Liver (tissue), 9 donors: Measurements from ENCODE around the gene FRMD4A. TPM values are rescaled to one million over a fixed set of nuclear protein-coding genes. Genes with fewer than 3 reads are reported as not detected.

Source experiments
- DNase-seq: peaks from one replicate; pipeline ENCODE4 v3.0.0-alpha.2; 2017; ENCODE audit warnings: low spot score
- H3K27ac ChIP-seq, 2 donors: one replicate each; pipeline ENCODE4 v1.7.0; 2013; ENCODE audit warnings: inconsistent platforms in 2 of 2, low read length in 2 of 2, control low read depth in 1 of 2, low read depth in 1 of 2, mild to moderate bottlenecking in 1 of 2
- H3K27me3 ChIP-seq, 4 donors: one replicate each; pipeline versions ENCODE4 v1.6.1 to v1.7.0; 2013; ENCODE audit warnings: low read length in 3 of 4, inconsistent platforms in 1 of 4, mild to moderate bottlenecking in 1 of 4, moderate library complexity in 1 of 4; ENCODE audit not compliant: control insufficient read depth in 4 of 4, insufficient read depth in 4 of 4
- H3K36me3 ChIP-seq, 4 donors: one replicate each; pipeline versions ENCODE4 v1.6.1 to v1.7.0; 2013; ENCODE audit warnings: low read length in 3 of 4, mild to moderate bottlenecking in 3 of 4, low read depth in 1 of 4, moderate library complexity in 1 of 4; ENCODE audit not compliant: control insufficient read depth in 4 of 4, insufficient read depth in 3 of 4
- H3K4me1 ChIP-seq, 4 donors: one replicate each; pipeline versions ENCODE4 v1.6.1 to v1.7.0; 2013; ENCODE audit warnings: low read length in 3 of 4, mild to moderate bottlenecking in 3 of 4, moderate library complexity in 1 of 4; ENCODE audit not compliant: control insufficient read depth in 4 of 4, insufficient read depth in 4 of 4
- H3K4me3 ChIP-seq, 3 donors: one replicate each; pipeline versions ENCODE4 v1.6.1 to v1.7.0; 2013; ENCODE audit warnings: low read length in 3 of 3, control low read depth in 1 of 3, low read depth in 1 of 3, mild to moderate bottlenecking in 1 of 3
- H3K9ac ChIP-seq, 2 donors: one replicate each; pipeline ENCODE4 v1.7.0; 2013; ENCODE audit warnings: low read length in 2 of 2, mild to moderate bottlenecking in 2 of 2, moderate library complexity in 2 of 2, control low read depth in 1 of 2, low read depth in 1 of 2
- H3K9me3 ChIP-seq, 4 donors: one replicate each; pipeline versions ENCODE4 v1.6.1 to v1.7.0; 2013; ENCODE audit warnings: low read length in 3 of 4; ENCODE audit not compliant: control insufficient read depth in 4 of 4
- FOXA2 ChIP-seq: IDR thresholded peaks from 2 replicates; pipeline ENCODE4 v1.6.1; 2016; ENCODE audit warnings: antibody characterized with exemption
- GABPA ChIP-seq, 2 donors: IDR thresholded peaks in 1 of 2; conservative IDR thresholded peaks in 1 of 2; 2 replicates each; pipeline ENCODE4 v1.6.1; 2016; ENCODE audit warnings: antibody characterized with exemption in 2 of 2, mild to moderate bottlenecking in 1 of 2, moderate library complexity in 1 of 2
- HNF4A ChIP-seq, 2 donors: conservative IDR thresholded peaks; 2 replicates each; pipeline ENCODE4 v1.6.1; 2016; ENCODE audit warnings: antibody characterized with exemption in 2 of 2, mild to moderate bottlenecking in 2 of 2
- HNF4G ChIP-seq: IDR thresholded peaks from 2 replicates; pipeline ENCODE4 v1.6.1; 2016; ENCODE audit warnings: antibody characterized with exemption
- NR2F2 ChIP-seq: IDR thresholded peaks from 2 replicates; pipeline ENCODE4 v1.6.1; 2016; ENCODE audit warnings: antibody characterized with exemption
- RAD21 ChIP-seq, 2 donors: IDR thresholded peaks; 2 replicates each; pipeline ENCODE4 v1.6.1; 2016; ENCODE audit warnings: antibody characterized with exemption in 2 of 2, mild to moderate bottlenecking in 2 of 2
- RXRA ChIP-seq, 2 donors: IDR thresholded peaks; 2 replicates each; pipeline ENCODE4 v1.6.1; 2017 to 2018; ENCODE audit warnings: antibody characterized with exemption in 2 of 2, mild to moderate bottlenecking in 1 of 2
- TAF1 ChIP-seq: conservative IDR thresholded peaks from 2 replicates; pipeline ENCODE4 v1.6.1; 2016; ENCODE audit warnings: antibody characterized with exemption, mild to moderate bottlenecking
- YY1 ChIP-seq: IDR thresholded peaks from 2 replicates; pipeline ENCODE4 v1.6.1; 2016; ENCODE audit warnings: antibody characterized with exemption, mild to moderate bottlenecking
- WGBS: extraction: QIAGEN DNeasy Blood & Tissue Kit; methylation state at CpG from one replicate; pipeline ENCODE4 v1.1.7; 2013; 5-methylcytosine and 5-hydroxymethylcytosine counted together
- polyA plus RNA-seq, 2 donors: library from polyadenylated mRNA; stranded (reverse) in 1 of 2; unstranded in 1 of 2; fragments of 200-250 nt in 1 of 2; fragments of >200 nt in 1 of 2; fragmentation: Nextera tagmentation in 1 of 2; extraction: Ambion mirVana in 1 of 2; gene quantifications; one replicate each; pipeline versions ENCODE4 v1.2.1 to v1.2.3, GENCODE V29; 2013 to 2015
- total RNA-seq, 2 donors: library from RNA; depleted of rRNA; stranded (reverse); fragments of >200 nt; gene quantifications; one replicate each; pipeline ENCODE4 v1.2.3, GENCODE V29; 2014
- TF ChIP-seq, protein P1 (sequence below): IDR thresholded peaks from 2 replicates; pipeline ENCODE4 v1.6.1; 2016; ENCODE audit warnings: antibody characterized with exemption
- TF ChIP-seq, protein P2 (sequence below): fragments of 150-350 bp; IDR thresholded peaks from 2 replicates; pipeline ENCODE4 v1.5.1; 2017; ENCODE audit warnings: improper control_type of control experiment, low read depth, low read length; ENCODE audit not compliant: missing input control
- TF ChIP-seq, protein P3 (sequence below): IDR thresholded peaks from 2 replicates; pipeline ENCODE4 v1.6.1; 2016; ENCODE audit warnings: antibody characterized with exemption
- TF ChIP-seq, protein P4 (sequence below): IDR thresholded peaks from 2 replicates; pipeline ENCODE4 v1.6.1; 2016; ENCODE audit warnings: antibody characterized with exemption
- donor health status: healthy.
- donor health status: healthy.
- donor health status: healthy.
- donor health status: healthy.
- donor health status: healthy.

Gene FRMD4A
- total and polyA plus RNA-seq, 4 donors: 8.2 to 34.3 (median 13.1) TPM

DNA sequence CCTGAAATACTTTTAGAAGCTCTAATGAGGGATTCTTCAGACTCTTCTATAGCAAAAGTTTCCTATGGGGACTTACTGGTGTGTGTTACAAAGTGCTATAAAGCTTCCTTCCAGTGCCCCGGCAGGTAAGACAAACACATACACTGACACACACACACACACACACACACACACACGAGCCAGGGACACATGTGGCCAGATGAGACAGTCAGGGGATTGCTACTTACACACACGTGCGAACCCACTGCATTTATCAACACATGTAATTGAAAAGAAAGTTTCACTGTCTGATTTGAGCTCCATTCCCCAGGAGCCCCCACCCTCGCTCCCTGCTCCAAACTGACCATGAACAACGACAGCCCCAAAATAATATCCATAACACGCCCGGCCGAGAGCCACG, 624.1 kb downstream of the FRMD4A start (continued):
- no peak for TF ChIP-seq FOXA2

GRCh38 chr10:13706175-13706574, 624.5 kb downstream of the FRMD4A start:
- 71% methylated on average over 4 of the region's 4 CpGs for WGBS

DNA sequence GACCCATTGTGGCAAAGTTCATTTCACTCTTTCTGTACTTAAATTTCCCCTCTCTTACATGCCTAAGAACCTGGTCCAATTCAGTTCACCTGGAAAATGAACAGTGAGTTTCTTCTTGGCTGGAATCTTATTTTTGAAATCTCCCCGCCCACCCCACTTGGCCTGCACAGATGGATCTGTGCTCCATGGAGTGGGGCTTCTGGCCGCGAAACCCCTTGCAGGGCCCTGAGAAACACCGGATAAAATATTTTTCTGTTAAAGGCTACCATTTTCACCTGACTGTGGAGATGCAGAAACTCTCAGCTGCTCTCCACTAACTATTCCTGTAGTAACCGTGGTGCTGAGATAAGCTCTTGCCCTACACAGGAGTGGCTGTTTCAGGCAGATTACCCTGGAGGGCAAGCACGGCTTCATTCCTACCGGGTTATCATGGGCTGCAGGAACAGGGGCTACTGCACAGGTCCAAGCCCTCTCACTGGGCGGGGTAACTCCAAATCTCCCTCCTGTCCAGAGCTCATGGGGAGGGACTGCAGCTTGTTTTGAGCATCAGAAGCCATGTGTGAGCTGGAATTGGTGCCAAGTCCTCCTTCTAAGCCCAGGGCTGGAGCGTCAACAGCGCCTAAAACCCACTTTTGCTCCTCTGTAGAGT, 625.1 kb downstream of the FRMD4A start:
- H3K9ac ChIP-seq: no peak overlapping the region
- peak overlapping the region in 1 of 2 donors; percentile 1 for H3K27ac ChIP-seq
- no peaks in the 10 kb centered on the region for H3K36me3 ChIP-seq
- H3K4me3 ChIP-seq: peak overlapping the region in 2 of 3 donors; percentile 15 to 62
- no peaks in the 10 kb centered on the region for H3K9me3 ChIP-seq
- peaks cover 6 to 74% (median 51%) of the 10 kb centered on the region in 4 donors for H3K4me1 ChIP-seq
- DNase-seq: peak; percentile 83
- TF ChIP-seq RAD21 (IDR thresholded peaks at IDR 0.05): no peak
- WGBS: 73% methylated on average over 10 of the region's 10 CpGs
- no peaks in the 10 kb centered on the region for H3K27me3 ChIP-seq

More at GRCh38 chr10:13706175-13706574, 624.5 kb downstream of the FRMD4A start:
- Histone ChIP-seq H3K27ac (peak overlapping the region in 1 of 2 donors; percentile 23), H3K36me3 (no peaks in the 10 kb centered on the region), H3K27me3 (no peaks in the 10 kb centered on the region), H3K4me3 (peak overlapping the region; percentile 62 to 86 (median 79)), H3K9me3 (no peaks in the 10 kb centered on the region), H3K4me1 (peaks cover 3 to 69% (median 47%) of the 10 kb centered on the region in 4 donors), H3K9ac (no peak overlapping the region)
- TF ChIP-seq, protein P1, sequence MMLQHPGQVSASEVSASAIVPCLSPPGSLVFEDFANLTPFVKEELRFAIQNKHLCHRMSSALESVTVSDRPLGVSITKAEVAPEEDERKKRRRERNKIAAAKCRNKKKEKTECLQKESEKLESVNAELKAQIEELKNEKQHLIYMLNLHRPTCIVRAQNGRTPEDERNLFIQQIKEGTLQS: no peak
- TF ChIP-seq, protein P2, sequence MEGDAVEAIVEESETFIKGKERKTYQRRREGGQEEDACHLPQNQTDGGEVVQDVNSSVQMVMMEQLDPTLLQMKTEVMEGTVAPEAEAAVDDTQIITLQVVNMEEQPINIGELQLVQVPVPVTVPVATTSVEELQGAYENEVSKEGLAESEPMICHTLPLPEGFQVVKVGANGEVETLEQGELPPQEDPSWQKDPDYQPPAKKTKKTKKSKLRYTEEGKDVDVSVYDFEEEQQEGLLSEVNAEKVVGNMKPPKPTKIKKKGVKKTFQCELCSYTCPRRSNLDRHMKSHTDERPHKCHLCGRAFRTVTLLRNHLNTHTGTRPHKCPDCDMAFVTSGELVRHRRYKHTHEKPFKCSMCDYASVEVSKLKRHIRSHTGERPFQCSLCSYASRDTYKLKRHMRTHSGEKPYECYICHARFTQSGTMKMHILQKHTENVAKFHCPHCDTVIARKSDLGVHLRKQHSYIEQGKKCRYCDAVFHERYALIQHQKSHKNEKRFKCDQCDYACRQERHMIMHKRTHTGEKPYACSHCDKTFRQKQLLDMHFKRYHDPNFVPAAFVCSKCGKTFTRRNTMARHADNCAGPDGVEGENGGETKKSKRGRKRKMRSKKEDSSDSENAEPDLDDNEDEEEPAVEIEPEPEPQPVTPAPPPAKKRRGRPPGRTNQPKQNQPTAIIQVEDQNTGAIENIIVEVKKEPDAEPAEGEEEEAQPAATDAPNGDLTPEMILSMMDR: no peak
- no peak for TF ChIP-seq NR2F2
- TF ChIP-seq TAF1: no peak
- TF ChIP-seq RAD21 (IDR thresholded peaks at IDR 0.05): no peak
- TF ChIP-seq, protein P3, sequence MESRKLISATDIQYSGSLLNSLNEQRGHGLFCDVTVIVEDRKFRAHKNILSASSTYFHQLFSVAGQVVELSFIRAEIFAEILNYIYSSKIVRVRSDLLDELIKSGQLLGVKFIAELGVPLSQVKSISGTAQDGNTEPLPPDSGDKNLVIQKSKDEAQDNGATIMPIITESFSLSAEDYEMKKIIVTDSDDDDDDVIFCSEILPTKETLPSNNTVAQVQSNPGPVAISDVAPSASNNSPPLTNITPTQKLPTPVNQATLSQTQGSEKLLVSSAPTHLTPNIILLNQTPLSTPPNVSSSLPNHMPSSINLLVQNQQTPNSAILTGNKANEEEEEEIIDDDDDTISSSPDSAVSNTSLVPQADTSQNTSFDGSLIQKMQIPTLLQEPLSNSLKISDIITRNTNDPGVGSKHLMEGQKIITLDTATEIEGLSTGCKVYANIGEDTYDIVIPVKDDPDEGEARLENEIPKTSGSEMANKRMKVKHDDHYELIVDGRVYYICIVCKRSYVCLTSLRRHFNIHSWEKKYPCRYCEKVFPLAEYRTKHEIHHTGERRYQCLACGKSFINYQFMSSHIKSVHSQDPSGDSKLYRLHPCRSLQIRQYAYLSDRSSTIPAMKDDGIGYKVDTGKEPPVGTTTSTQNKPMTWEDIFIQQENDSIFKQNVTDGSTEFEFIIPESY: no peak
- TF ChIP-seq HNF4A (conservative IDR thresholded peaks at IDR 0.05): no peak
- no peak for TF ChIP-seq GABPA (IDR thresholded peaks at IDR 0.05 in 1 of 2, conservative IDR thresholded peaks at IDR 0.05 in 1 of 2)
- TF ChIP-seq, protein P4, sequence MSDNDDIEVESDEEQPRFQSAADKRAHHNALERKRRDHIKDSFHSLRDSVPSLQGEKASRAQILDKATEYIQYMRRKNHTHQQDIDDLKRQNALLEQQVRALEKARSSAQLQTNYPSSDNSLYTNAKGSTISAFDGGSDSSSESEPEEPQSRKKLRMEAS: no peak
- TF ChIP-seq RXRA (IDR thresholded peaks at IDR 0.05): no peak
- TF ChIP-seq YY1: no peak
- no peak for TF ChIP-seq HNF4G
- DNase-seq: no peak
